IMR-90 (cell line): ENCODE data around the gene B4GALT1.

Source experiments
- BHLHE40 ChIP-seq: fragments of 150-350 bp; IDR thresholded peaks from 2 replicates; pipeline ENCODE4 v1.6.1; 2016; ENCODE audit warnings: mild to moderate bottlenecking, low read depth, low read length
- CEBPB ChIP-seq: IDR thresholded peaks from 2 replicates; pipeline ENCODE4 v1.6.1; 2012; ENCODE audit warnings: low read depth, low read length, improper control_type of control experiment
- CHD1 ChIP-seq: IDR thresholded peaks from 2 replicates; pipeline ENCODE4 v1.6.1; 2012; ENCODE audit warnings: low read depth, low read length, improper control_type of control experiment
- CTCF ChIP-seq: conservative IDR thresholded peaks from 2 replicates; pipeline ENCODE4 v1.5.1; 2012; ENCODE audit warnings: mild to moderate bottlenecking, low read depth, low read length, improper control_type of control experiment
- ELK1 ChIP-seq: fragments of 150-350 bp; IDR thresholded peaks from 2 replicates; pipeline ENCODE4 v1.6.1; 2016; ENCODE audit warnings: low read depth, mild to moderate bottlenecking, low read length, moderate library complexity, borderline replicate concordance
- MAFK ChIP-seq: IDR thresholded peaks from 2 replicates; pipeline ENCODE4 v1.6.1; 2012; ENCODE audit warnings: low read depth, low read length, improper control_type of control experiment
- MAZ ChIP-seq: IDR thresholded peaks from 2 replicates; pipeline ENCODE4 v1.6.1; 2012; ENCODE audit warnings: low read depth, mild to moderate bottlenecking, low read length, improper control_type of control experiment, moderate library complexity, borderline replicate concordance
- MXI1 ChIP-seq: IDR thresholded peaks from 2 replicates; pipeline ENCODE4 v1.6.1; 2012; ENCODE audit warnings: low read depth, mild to moderate bottlenecking, low read length, moderate library complexity, borderline replicate concordance
- POLR2A ChIP-seq: IDR thresholded peaks from 2 replicates; pipeline ENCODE4 v1.6.1; 2012; ENCODE audit warnings: mild to moderate bottlenecking, low read depth, low read length
- RAD21 ChIP-seq: IDR thresholded peaks from 2 replicates; pipeline ENCODE4 v1.6.1; 2012; ENCODE audit warnings: low read length, improper control_type of control experiment
- RCOR1 ChIP-seq: IDR thresholded peaks from 2 replicates; pipeline ENCODE4 v1.6.1; 2012; ENCODE audit warnings: mild to moderate bottlenecking, low read length, improper control_type of control experiment; ENCODE audit not compliant: insufficient replicate concordance
- USF2 ChIP-seq: fragments of 150-350 bp; IDR thresholded peaks from 2 replicates; pipeline ENCODE4 v1.6.1; 2017; ENCODE audit warnings: mild to moderate bottlenecking, antibody characterized with exemption, low read length, low read depth

- TF ChIP-seq MAZ, result no peak
- no peak for TF ChIP-seq CTCF
- TF ChIP-seq ELK1, result no peak
- TF ChIP-seq RCOR1, result no peak
- TF ChIP-seq RAD21, result no peak
- no peak for TF ChIP-seq CEBPB
- no peak for TF ChIP-seq BHLHE40
- no peak for TF ChIP-seq POLR2A
- no peak for TF ChIP-seq CHD1
- TF ChIP-seq MAFK, result no peak
- TF ChIP-seq MXI1, result no peak
- no peak for TF ChIP-seq USF2
Measured at GRCh38 chr9:33104401-33104800, 62.7 kb downstream of the B4GALT1 start.
